ENCODE results near the gene PIGBOS1.
"Not testable (repeated sequence)": the region's sequence is repeated elsewhere in the genome, so short reads cannot be mapped to it uniquely, and the experiment has no call there.

PIGBOS1 gene

GRCh38 chr15:55290528-55291057 is 28.3 kb downstream of the PIGBOS1 start:
- DNase-seq (ENCODE audit: low spot score), result peak; percentile 78

- DNase-seq (ENCODE audit: low spot score), result peak; percentile 77
These were observed 29.0 kb downstream of the PIGBOS1 start, which contains the start of gene RAB27A for GRCh38 chr15:55289746-55290527. RAB27A (minus strand) TSS chr15:55289813; CDS start chr15:55234934, 54,879 bp downstream.

- DNase-seq (ENCODE audit: low spot score), result peak; percentile 21
These were observed 29.7 kb downstream of the PIGBOS1 start for GRCh38 chr15:55289011-55289745.

GRCh38 chr15:55288006-55288717 is 30.8 kb downstream of the PIGBOS1 start:
- DNase-seq (ENCODE audit: low spot score), result no peak

GRCh38 chr15:55286442-55287189 is 32.3 kb downstream of the PIGBOS1 start:
- not testable (repeated sequence) for DNase-seq (ENCODE audit: low spot score)

- no peak for DNase-seq (ENCODE audit: low spot score)
These were observed 34.5 kb downstream of the PIGBOS1 start for GRCh38 chr15:55284426-55284825.

GRCh38 chr15:55283379-55284147 is 35.4 kb downstream of the PIGBOS1 start:
- DNase-seq (ENCODE audit: low spot score), result no peak

GRCh38 chr15:55282284-55282833 is 36.6 kb downstream of the PIGBOS1 start:
- no peak for DNase-seq (ENCODE audit: low spot score)

GRCh38 chr15:55281517-55282228 is 37.2 kb downstream of the PIGBOS1 start:
- no peak for DNase-seq (ENCODE audit: low spot score)

- not testable (repeated sequence) for DNase-seq (ENCODE audit: low spot score)
These were observed 38.3 kb downstream of the PIGBOS1 start for GRCh38 chr15:55280589-55280988.

- no peak for DNase-seq (ENCODE audit: low spot score)
These were observed 39.1 kb downstream of the PIGBOS1 start for GRCh38 chr15:55279746-55280351.

- no peak for DNase-seq (ENCODE audit: low spot score)
These were observed 39.7 kb downstream of the PIGBOS1 start for GRCh38 chr15:55279100-55279745.

GRCh38 chr15:55277715-55278114 is 41.2 kb downstream of the PIGBOS1 start:
- no peak for DNase-seq (ENCODE audit: low spot score)

GRCh38 chr15:55277116-55277564 is 41.8 kb downstream of the PIGBOS1 start:
- DNase-seq (ENCODE audit: low spot score), result no peak

GRCh38 chr15:55276324-55276723 is 42.6 kb downstream of the PIGBOS1 start:
- DNase-seq (ENCODE audit: low spot score), result no peak

- no peak for DNase-seq (ENCODE audit: low spot score)
These were observed 48.6 kb downstream of the PIGBOS1 start for GRCh38 chr15:55270291-55270690.

- DNase-seq (ENCODE audit: low spot score), result no peak
These were observed 50.7 kb downstream of the PIGBOS1 start for GRCh38 chr15:55268176-55268695.

GRCh38 chr15:55267401-55268175 is 51.3 kb downstream of the PIGBOS1 start:
- peak; percentile 59 for DNase-seq (ENCODE audit: low spot score)

All from germinal center (tissue), 1 donor.